Measurements from ENCODE around the gene PDE6H.
A peak's percentile ranks its signal among the peaks of the same experiment; 100 is the strongest.

PDE6H gene
- total RNA-seq, result 0 to 0.06 (median 0) reads per million in 9 experiments

GRCh38 chr12:14972816-14973215 lies at the start of gene PDE6H:
Gene PDE6H, plus strand, starts transcription at chr12:14973042. Its CDS starts 4,971 bp downstream, at chr12:14978013.
- H3K27ac Mint-ChIP-seq, result no peak within 1 kb of the TSS
- H3K36me3 Mint-ChIP-seq (ENCODE audit: insufficient read depth), result no peaks in the 10 kb centered on the region
- no peak within 1 kb of the TSS for H3K4me3 Mint-ChIP-seq
- peaks cover 0 to 6% of the 10 kb centered on the region in 2 donors for H3K27me3 Mint-ChIP-seq
- H3K4me1 Mint-ChIP-seq (ENCODE audit: low read depth in 2 of 2), result peaks cover 2 to 17% of the 10 kb centered on the region in 2 donors
- no peaks in the 10 kb centered on the region for H3K9me3 Mint-ChIP-seq
- DNase-seq (no peak), ATAC-seq (replicated peaks) (no peak)

- H3K27me3 Mint-ChIP-seq, result no peaks in the 10 kb centered on the region
- DNase-seq (no peak), ATAC-seq (replicated peaks) (no peak)
- H3K9me3 Mint-ChIP-seq, result no peaks in the 10 kb centered on the region
- H3K36me3 Mint-ChIP-seq (ENCODE audit: insufficient read depth), result peaks cover 34% of the 10 kb centered on the region
- no peak overlapping the region for H3K4me3 Mint-ChIP-seq
- no peak overlapping the region for H3K27ac Mint-ChIP-seq
- peaks cover 14 to 24% of the 10 kb centered on the region in 2 donors for H3K4me1 Mint-ChIP-seq (ENCODE audit: low read depth in 2 of 2)
These were observed 48.9 kb upstream of the PDE6H start for GRCh38 chr12:14923944-14924343.

GRCh38 chr12:14924541-14924940 lies 48.3 kb upstream of the PDE6H start:
- Mint-ChIP-seq H3K9me3 (no peaks in the 10 kb centered on the region), H3K27me3 (no peaks in the 10 kb centered on the region), H3K27ac (no peak overlapping the region), H3K36me3 (ENCODE audit: insufficient read depth) (peaks cover 32% of the 10 kb centered on the region), H3K4me1 (ENCODE audit: low read depth in 2 of 2) (peaks cover 14 to 24% of the 10 kb centered on the region in 2 donors), H3K4me3 (no peak overlapping the region)
- ATAC-seq (replicated peaks), result no peak
- no peak for DNase-seq

- H3K27ac Mint-ChIP-seq, result peak overlapping the region in 1 of 2 donors; percentile 14
- no peak overlapping the region for H3K4me3 Mint-ChIP-seq
- H3K36me3 Mint-ChIP-seq (ENCODE audit: insufficient read depth), result peaks cover 43% of the 10 kb centered on the region
- no peaks in the 10 kb centered on the region for H3K9me3 Mint-ChIP-seq
- no peak for ATAC-seq (replicated peaks)
- no peak for DNase-seq
- H3K4me1 Mint-ChIP-seq (ENCODE audit: low read depth in 2 of 2), result peaks cover 0 to 6% of the 10 kb centered on the region in 2 donors
- H3K27me3 Mint-ChIP-seq, result no peaks in the 10 kb centered on the region
These were observed 45.6 kb upstream of the PDE6H start for GRCh38 chr12:14927267-14927666.

- Mint-ChIP-seq H3K27me3 (no peaks in the 10 kb centered on the region), H3K4me3 (no peak overlapping the region), H3K27ac (no peak overlapping the region), H3K36me3 (ENCODE audit: insufficient read depth) (peaks cover 56% of the 10 kb centered on the region), H3K4me1 (ENCODE audit: low read depth in 2 of 2) (peaks cover 2 to 10% of the 10 kb centered on the region in 2 donors), H3K9me3 (no peaks in the 10 kb centered on the region)
- ATAC-seq (replicated peaks) (no peak), DNase-seq (no peak)
These were observed 43.9 kb upstream of the PDE6H start for GRCh38 chr12:14928931-14929330.

GRCh38 chr12:14930299-14930698 lies 42.5 kb upstream of the PDE6H start:
- DNase-seq (no peak), ATAC-seq (replicated peaks) (no peak)
- H3K27me3 Mint-ChIP-seq, result no peaks in the 10 kb centered on the region
- H3K9me3 Mint-ChIP-seq, result no peaks in the 10 kb centered on the region
- H3K4me1 Mint-ChIP-seq (ENCODE audit: low read depth in 2 of 2), result peaks cover 2 to 12% of the 10 kb centered on the region in 2 donors
- peaks cover 61% of the 10 kb centered on the region for H3K36me3 Mint-ChIP-seq (ENCODE audit: insufficient read depth)
- no peak overlapping the region for H3K4me3 Mint-ChIP-seq
- H3K27ac Mint-ChIP-seq, result no peak overlapping the region

GRCh38 chr12:14931359-14931758 lies 41.5 kb upstream of the PDE6H start:
- H3K9me3 Mint-ChIP-seq, result no peaks in the 10 kb centered on the region
- no peak overlapping the region for H3K27ac Mint-ChIP-seq
- H3K36me3 Mint-ChIP-seq (ENCODE audit: insufficient read depth), result peaks cover 69% of the 10 kb centered on the region
- ATAC-seq (replicated peaks) (no peak), DNase-seq (no peak)
- no peaks in the 10 kb centered on the region for H3K27me3 Mint-ChIP-seq
- H3K4me3 Mint-ChIP-seq, result no peak overlapping the region
- H3K4me1 Mint-ChIP-seq (ENCODE audit: low read depth in 2 of 2), result peaks cover 2 to 12% of the 10 kb centered on the region in 2 donors

- peaks cover 2 to 7% of the 10 kb centered on the region in 2 donors for H3K4me1 Mint-ChIP-seq (ENCODE audit: low read depth in 2 of 2)
- ATAC-seq (replicated peaks) (no peak), DNase-seq (no peak)
- no peaks in the 10 kb centered on the region for H3K9me3 Mint-ChIP-seq
- no peaks in the 10 kb centered on the region for H3K27me3 Mint-ChIP-seq
- no peak overlapping the region for H3K4me3 Mint-ChIP-seq
- no peak overlapping the region for H3K27ac Mint-ChIP-seq
- H3K36me3 Mint-ChIP-seq (ENCODE audit: insufficient read depth), result peaks cover 71% of the 10 kb centered on the region
These were observed 40.9 kb upstream of the PDE6H start for GRCh38 chr12:14931791-14932560.

- Mint-ChIP-seq H3K9me3 (no peaks in the 10 kb centered on the region), H3K4me3 (no peak overlapping the region), H3K4me1 (ENCODE audit: low read depth in 2 of 2) (peaks cover 18 to 26% of the 10 kb centered on the region in 2 donors), H3K27me3 (no peaks in the 10 kb centered on the region), H3K27ac (no peak overlapping the region), H3K36me3 (ENCODE audit: insufficient read depth) (peaks cover 68% of the 10 kb centered on the region)
- ATAC-seq (replicated peaks) (no peak), DNase-seq (no peak)
These were observed 38.3 kb upstream of the PDE6H start for GRCh38 chr12:14934511-14934910.

GRCh38 chr12:14935031-14935430 lies 37.8 kb upstream of the PDE6H start:
- H3K4me1 Mint-ChIP-seq (ENCODE audit: low read depth in 2 of 2), result peaks cover 22 to 31% of the 10 kb centered on the region in 2 donors

GRCh38 chr12:14936224-14936861 lies 36.5 kb upstream of the PDE6H start:
- Mint-ChIP-seq H3K9me3 (no peaks in the 10 kb centered on the region), H3K27ac (peak overlapping the region; percentile 86 to 94), H3K36me3 (ENCODE audit: insufficient read depth) (peaks cover 73% of the 10 kb centered on the region), H3K4me1 (ENCODE audit: low read depth in 2 of 2) (peaks cover 30 to 39% of the 10 kb centered on the region in 2 donors), H3K4me3 (no peak overlapping the region), H3K27me3 (no peaks in the 10 kb centered on the region)
- DNase-seq (no peak), ATAC-seq (replicated peaks) (peak; percentile 39)

More at GRCh38 chr12:14935031-14935430, 37.8 kb upstream of the PDE6H start:
- ATAC-seq (replicated peaks) (no peak), DNase-seq (no peak)
- Mint-ChIP-seq H3K27me3 (no peaks in the 10 kb centered on the region), H3K36me3 (ENCODE audit: insufficient read depth) (peaks cover 72% of the 10 kb centered on the region), H3K9me3 (no peaks in the 10 kb centered on the region), H3K27ac (peak overlapping the region in 1 of 2 donors; percentile 76), H3K4me3 (no peak overlapping the region)

GRCh38 chr12:14937014-14937413 lies 35.8 kb upstream of the PDE6H start:
- Mint-ChIP-seq H3K4me1 (ENCODE audit: low read depth in 2 of 2) (peaks cover 31 to 42% of the 10 kb centered on the region in 2 donors), H3K27ac (peak overlapping the region; percentile 86 to 94), H3K27me3 (no peaks in the 10 kb centered on the region), H3K36me3 (ENCODE audit: insufficient read depth) (peaks cover 72% of the 10 kb centered on the region), H3K9me3 (no peaks in the 10 kb centered on the region), H3K4me3 (no peak overlapping the region)
- no peak for ATAC-seq (replicated peaks)
- no peak for DNase-seq

GRCh38 chr12:14937689-14938088 lies 35.2 kb upstream of the PDE6H start:
- no peaks in the 10 kb centered on the region for H3K9me3 Mint-ChIP-seq
- H3K4me3 Mint-ChIP-seq, result no peak overlapping the region
- peak overlapping the region; percentile 86 to 94 for H3K27ac Mint-ChIP-seq
- DNase-seq (peak in 1 of 3 experiments; percentile 29), ATAC-seq (replicated peaks) (peak; percentile 72)
- peaks cover 34 to 48% of the 10 kb centered on the region in 2 donors for H3K4me1 Mint-ChIP-seq (ENCODE audit: low read depth in 2 of 2)
- no peaks in the 10 kb centered on the region for H3K27me3 Mint-ChIP-seq
- peaks cover 73% of the 10 kb centered on the region for H3K36me3 Mint-ChIP-seq (ENCODE audit: insufficient read depth)

GRCh38 chr12:14938301-14938700 lies 34.5 kb upstream of the PDE6H start, which contains the start of gene ERP27:
Gene ERP27, minus strand, starts transcription at chr12:14938537. Its CDS starts 29 bp downstream, at chr12:14938508.
- Mint-ChIP-seq H3K9me3 (no peaks in the 10 kb centered on the region), H3K4me1 (ENCODE audit: low read depth in 2 of 2) (peaks cover 33 to 48% of the 10 kb centered on the region in 2 donors), H3K27me3 (no peaks in the 10 kb centered on the region), H3K4me3 (no peak within 1 kb of the TSS), H3K36me3 (ENCODE audit: insufficient read depth) (peaks cover 73% of the 10 kb centered on the region), H3K27ac (peak within 1 kb of the TSS; percentile 86 to 94)
- DNase-seq (no peak), ATAC-seq (replicated peaks) (no peak)
